ENCODE data around the gene BRAF. TPM values are rescaled to one million over a fixed set of nuclear protein-coding genes. Genes with fewer than 3 reads are reported as not detected.
"Not testable (repeated sequence)": the region's sequence is repeated elsewhere in the genome, so short reads cannot be mapped to it uniquely, and the experiment has no call there.

Gene BRAF
- total and polyA plus RNA-seq, 2 donors: 11.0 to 17.3 TPM

GRCh38 chr7:140681766-140682165 is 243.0 kb downstream of the BRAF start:
- DNase-seq (ENCODE audit: low read depth in 6 of 9, low spot score in 9 of 9): no peak

GRCh38 chr7:140680886-140681285 is 243.8 kb downstream of the BRAF start:
- Histone ChIP-seq H3K9me3 (ENCODE audit: control insufficient read depth in 2 of 2, insufficient read depth in 1 of 2, low read length in 1 of 2) (no peaks in the 10 kb centered on the region), H3K27me3 (ENCODE audit: control insufficient read depth in 2 of 2, insufficient read depth in 1 of 2, low read length in 1 of 2) (no peaks in the 10 kb centered on the region), H3K27ac (ENCODE audit: low read depth in 1 of 2, low read length in 1 of 2) (no peak overlapping the region), H3K36me3 (ENCODE audit: control insufficient read depth in 2 of 2, insufficient read depth in 2 of 2, low read length in 1 of 2) (peaks cover 41 to 51% of the 10 kb centered on the region in 2 donors), H3K4me1 (ENCODE audit: control insufficient read depth in 2 of 2, insufficient read depth in 2 of 2, low read length in 2 of 2) (no peaks in the 10 kb centered on the region), H3K4me3 (ENCODE audit: low read length in 2 of 2) (no peak overlapping the region)
- no peak for DNase-seq (ENCODE audit: low read depth in 6 of 9, low spot score in 9 of 9)
- WGBS: 95% methylated on average over 7 of the region's 7 CpGs

More at GRCh38 chr7:140681766-140682165, 243.0 kb downstream of the BRAF start:
- Histone ChIP-seq H3K4me3 (ENCODE audit: low read length in 2 of 2) (no peak overlapping the region), H3K27ac (ENCODE audit: low read depth in 1 of 2, low read length in 1 of 2) (no peak overlapping the region), H3K9me3 (ENCODE audit: control insufficient read depth in 2 of 2, insufficient read depth in 1 of 2, low read length in 1 of 2) (no peaks in the 10 kb centered on the region), H3K36me3 (ENCODE audit: control insufficient read depth in 2 of 2, insufficient read depth in 2 of 2, low read length in 1 of 2) (peaks cover 38 to 52% of the 10 kb centered on the region in 2 donors), H3K27me3 (ENCODE audit: control insufficient read depth in 2 of 2, insufficient read depth in 1 of 2, low read length in 1 of 2) (no peaks in the 10 kb centered on the region), H3K4me1 (ENCODE audit: control insufficient read depth in 2 of 2, insufficient read depth in 2 of 2, low read length in 2 of 2) (no peaks in the 10 kb centered on the region)
- 98% methylated on average over 3 of the region's 3 CpGs for WGBS

- DNase-seq (ENCODE audit: low read depth in 6 of 9, low spot score in 9 of 9): no peak
- Histone ChIP-seq H3K4me3 (ENCODE audit: low read length in 2 of 2) (no peak overlapping the region), H3K9me3 (ENCODE audit: control insufficient read depth in 2 of 2, insufficient read depth in 1 of 2, low read length in 1 of 2) (no peaks in the 10 kb centered on the region), H3K4me1 (ENCODE audit: control insufficient read depth in 2 of 2, insufficient read depth in 2 of 2, low read length in 2 of 2) (peaks cover 0 to 8% of the 10 kb centered on the region in 2 donors), H3K36me3 (ENCODE audit: control insufficient read depth in 2 of 2, insufficient read depth in 2 of 2, low read length in 1 of 2) (peaks cover 35 to 40% of the 10 kb centered on the region in 2 donors), H3K27me3 (ENCODE audit: control insufficient read depth in 2 of 2, insufficient read depth in 1 of 2, low read length in 1 of 2) (no peaks in the 10 kb centered on the region), H3K27ac (ENCODE audit: low read depth in 1 of 2, low read length in 1 of 2) (no peak overlapping the region)
- 97% methylated on average over 9 of the region's 9 CpGs for WGBS
Observed at GRCh38 chr7:140679186-140679585, 245.5 kb downstream of the BRAF start.

GRCh38 chr7:140678816-140679130 is 246.0 kb downstream of the BRAF start:
- Histone ChIP-seq H3K4me3 (ENCODE audit: low read length in 2 of 2) (no peak overlapping the region), H3K36me3 (ENCODE audit: control insufficient read depth in 2 of 2, insufficient read depth in 2 of 2, low read length in 1 of 2) (peaks cover 33 to 36% of the 10 kb centered on the region in 2 donors), H3K4me1 (ENCODE audit: control insufficient read depth in 2 of 2, insufficient read depth in 2 of 2, low read length in 2 of 2) (peaks cover 2 to 12% of the 10 kb centered on the region in 2 donors), H3K27me3 (ENCODE audit: control insufficient read depth in 2 of 2, insufficient read depth in 1 of 2, low read length in 1 of 2) (no peaks in the 10 kb centered on the region), H3K9me3 (ENCODE audit: control insufficient read depth in 2 of 2, insufficient read depth in 1 of 2, low read length in 1 of 2) (no peaks in the 10 kb centered on the region), H3K27ac (ENCODE audit: low read depth in 1 of 2, low read length in 1 of 2) (no peak overlapping the region)
- 97% methylated on average over 7 of the region's 7 CpGs for WGBS
- no peak for DNase-seq (ENCODE audit: low read depth in 6 of 9, low spot score in 9 of 9)

GRCh38 chr7:140678081-140678815 is 246.5 kb downstream of the BRAF start:
- 98% methylated on average over 20 of the region's 20 CpGs for WGBS
- H3K4me3 ChIP-seq (ENCODE audit: low read length in 2 of 2): no peak overlapping the region
- H3K9me3 ChIP-seq (ENCODE audit: control insufficient read depth in 2 of 2, insufficient read depth in 1 of 2, low read length in 1 of 2): no peaks in the 10 kb centered on the region
- no peaks in the 10 kb centered on the region for H3K27me3 ChIP-seq (ENCODE audit: control insufficient read depth in 2 of 2, insufficient read depth in 1 of 2, low read length in 1 of 2)
- no peak overlapping the region for H3K27ac ChIP-seq (ENCODE audit: low read depth in 1 of 2, low read length in 1 of 2)
- peaks cover 28 to 35% of the 10 kb centered on the region in 2 donors for H3K36me3 ChIP-seq (ENCODE audit: control insufficient read depth in 2 of 2, insufficient read depth in 2 of 2, low read length in 1 of 2)
- DNase-seq (ENCODE audit: low read depth in 6 of 9, low spot score in 9 of 9): no peak
- H3K4me1 ChIP-seq (ENCODE audit: control insufficient read depth in 2 of 2, insufficient read depth in 2 of 2, low read length in 2 of 2): peaks cover 7 to 16% of the 10 kb centered on the region in 2 donors

- H3K4me1 ChIP-seq (ENCODE audit: control insufficient read depth in 2 of 2, insufficient read depth in 2 of 2, low read length in 2 of 2): peaks cover 7 to 17% of the 10 kb centered on the region in 2 donors
- no peak for DNase-seq (ENCODE audit: low read depth in 6 of 9, low spot score in 9 of 9)
- H3K27ac ChIP-seq (ENCODE audit: low read depth in 1 of 2, low read length in 1 of 2): no peak overlapping the region
- no peak overlapping the region for H3K4me3 ChIP-seq (ENCODE audit: low read length in 2 of 2)
- H3K27me3 ChIP-seq (ENCODE audit: control insufficient read depth in 2 of 2, insufficient read depth in 1 of 2, low read length in 1 of 2): no peaks in the 10 kb centered on the region
- peaks cover 26 to 35% of the 10 kb centered on the region in 2 donors for H3K36me3 ChIP-seq (ENCODE audit: control insufficient read depth in 2 of 2, insufficient read depth in 2 of 2, low read length in 1 of 2)
- H3K9me3 ChIP-seq (ENCODE audit: control insufficient read depth in 2 of 2, insufficient read depth in 1 of 2, low read length in 1 of 2): no peaks in the 10 kb centered on the region
- 98% methylated on average over 3 of the region's 3 CpGs for WGBS
Observed at GRCh38 chr7:140677496-140677895, 247.2 kb downstream of the BRAF start.

- WGBS: 94% methylated on average over 11 of the region's 11 CpGs
- DNase-seq (ENCODE audit: low read depth in 6 of 9, low spot score in 9 of 9); H3K27me3 ChIP-seq (ENCODE audit: control insufficient read depth in 2 of 2, insufficient read depth in 1 of 2, low read length in 1 of 2): not testable (repeated sequence)
Observed at GRCh38 chr7:140676956-140677355, 247.8 kb downstream of the BRAF start.

GRCh38 chr7:140676306-140676705 is 248.4 kb downstream of the BRAF start:
- no peak overlapping the region for H3K27ac ChIP-seq (ENCODE audit: low read depth in 1 of 2, low read length in 1 of 2)
- peaks cover 20 to 28% of the 10 kb centered on the region in 2 donors for H3K36me3 ChIP-seq (ENCODE audit: control insufficient read depth in 2 of 2, insufficient read depth in 2 of 2, low read length in 1 of 2)
- WGBS: 79% methylated on average over 3 of the region's 3 CpGs
- H3K9me3 ChIP-seq (ENCODE audit: control insufficient read depth in 2 of 2, insufficient read depth in 1 of 2, low read length in 1 of 2): no peaks in the 10 kb centered on the region
- H3K4me1 ChIP-seq (ENCODE audit: control insufficient read depth in 2 of 2, insufficient read depth in 2 of 2, low read length in 2 of 2): peaks cover 7 to 22% of the 10 kb centered on the region in 2 donors
- no peak overlapping the region for H3K4me3 ChIP-seq (ENCODE audit: low read length in 2 of 2)
- no peak for DNase-seq (ENCODE audit: low read depth in 6 of 9, low spot score in 9 of 9)
- H3K27me3 ChIP-seq (ENCODE audit: control insufficient read depth in 2 of 2, insufficient read depth in 1 of 2, low read length in 1 of 2): no peaks in the 10 kb centered on the region

More at GRCh38 chr7:140676956-140677355, 247.8 kb downstream of the BRAF start:
- H3K4me3 ChIP-seq (ENCODE audit: low read length in 2 of 2); H3K27ac ChIP-seq (ENCODE audit: low read depth in 1 of 2, low read length in 1 of 2); H3K9me3 ChIP-seq (ENCODE audit: control insufficient read depth in 2 of 2, insufficient read depth in 1 of 2, low read length in 1 of 2): not testable (repeated sequence)
- Histone ChIP-seq H3K36me3 (ENCODE audit: control insufficient read depth in 2 of 2, insufficient read depth in 2 of 2, low read length in 1 of 2) (peaks cover 23 to 33% of the 10 kb centered on the region in 2 donors), H3K4me1 (ENCODE audit: control insufficient read depth in 2 of 2, insufficient read depth in 2 of 2, low read length in 2 of 2) (peaks cover 7 to 22% of the 10 kb centered on the region in 2 donors)

- Histone ChIP-seq H3K36me3 (ENCODE audit: control insufficient read depth in 2 of 2, insufficient read depth in 2 of 2, low read length in 1 of 2) (peaks cover 18 to 23% of the 10 kb centered on the region in 2 donors), H3K4me1 (ENCODE audit: control insufficient read depth in 2 of 2, insufficient read depth in 2 of 2, low read length in 2 of 2) (peaks cover 7 to 22% of the 10 kb centered on the region in 2 donors), H3K27me3 (ENCODE audit: control insufficient read depth in 2 of 2, insufficient read depth in 1 of 2, low read length in 1 of 2) (no peaks in the 10 kb centered on the region), H3K4me3 (ENCODE audit: low read length in 2 of 2) (no peak overlapping the region), H3K9me3 (ENCODE audit: control insufficient read depth in 2 of 2, insufficient read depth in 1 of 2, low read length in 1 of 2) (no peaks in the 10 kb centered on the region), H3K27ac (ENCODE audit: low read depth in 1 of 2, low read length in 1 of 2) (no peak overlapping the region)
- no peak for DNase-seq (ENCODE audit: low read depth in 6 of 9, low spot score in 9 of 9)
- over 99% methylated on average over 4 of the region's 4 CpGs for WGBS
Observed at GRCh38 chr7:140675726-140676125, 249.0 kb downstream of the BRAF start.
